Panc1 (cell line): ENCODE data around the gene ZNF414. TPM values are rescaled to one million over a fixed set of nuclear protein-coding genes. Genes with fewer than 3 reads are reported as not detected.

ENCODE experiments used
- ATAC-seq: fragments of 200-7000 bp; cut with Tn5 transposase; 2 replicates; pipeline ENCODE4 v1.9.1; 2020; ENCODE audit warnings: mild to moderate bottlenecking, moderate library complexity
- BruUV-seq: library from RNA; stranded (reverse); fragments of 400-500 nt; replicated peaks from 2 replicates; lab custom pipeline; 2021; lab: Mats Ljungman, UMichigan
- CTCF ChIA-PET: fragments of 300-600 bp; sonication (Branson Sonifier 250); formaldehyde crosslinking; loops from one replicate; lab custom pipeline; 2022; ENCODE audit warnings: antibody characterized with exemption; lab: Charles Lee
- POLR2A ChIA-PET: fragments of 300-600 bp; sonication (Branson Sonifier 250); formaldehyde crosslinking; loops from one replicate; lab custom pipeline; 2022; ENCODE audit warnings: antibody characterized with exemption; lab: Charles Lee
- DNase-seq: peaks from one replicate; pipeline ENCODE4 v3.0.0-alpha.2; 2010; ENCODE audit warnings: low read depth, low spot score
- H3K27ac ChIP-seq: 2 replicates; pipeline ENCODE4 v1.5.1; 2011; ENCODE audit warnings: mild to moderate bottlenecking, low read length, inconsistent platforms
- H3K27me3 ChIP-seq: fragments of 200-500 bp; sonication (Bioruptor generic); 2 replicates; pipeline ENCODE4 v1.6.0; 2014; ENCODE audit warnings: low read length, inconsistent platforms; ENCODE audit not compliant: control insufficient read depth, insufficient read depth
- H3K36me3 ChIP-seq: fragments of 200-500 bp; sonication (Bioruptor generic); 2 replicates; pipeline ENCODE4 v1.5.1; 2014; ENCODE audit warnings: inconsistent platforms, mild to moderate bottlenecking, low read length, moderate library complexity; ENCODE audit not compliant: control insufficient read depth, insufficient read depth
- H3K4me1 ChIP-seq: 2 replicates; pipeline ENCODE4 v1.5.1; 2011; ENCODE audit warnings: inconsistent platforms, mild to moderate bottlenecking, low read length, moderate library complexity; ENCODE audit not compliant: control insufficient read depth, insufficient read depth
- H3K4me3 ChIP-seq, 2 experiments: 2 replicates each; pipeline ENCODE4 v1.5.1; 2011 to 2012; ENCODE audit warnings: low read depth in 2 of 2, low read length in 2 of 2, mild to moderate bottlenecking in 2 of 2, inconsistent platforms in 1 of 2, moderate library complexity in 1 of 2
- H3K9me3 ChIP-seq: fragments of 200-500 bp; sonication (Bioruptor generic); 2 replicates; pipeline ENCODE4 v1.5.1; 2014; ENCODE audit warnings: low read depth, mild to moderate bottlenecking, inconsistent platforms, low read length, moderate library complexity; ENCODE audit not compliant: control insufficient read depth, insufficient read depth
- POLR2AphosphoS5 ChIP-seq: IDR thresholded peaks from 2 replicates; pipeline ENCODE4 v1.6.1; 2012; ENCODE audit warnings: mild to moderate bottlenecking, low read depth, low read length, moderate library complexity
- SIN3A ChIP-seq: IDR thresholded peaks from 2 replicates; pipeline ENCODE4 v1.6.1; 2012; ENCODE audit warnings: low read depth, mild to moderate bottlenecking, low read length, moderate library complexity, borderline replicate concordance; ENCODE audit not compliant: insufficient read depth
- TCF7L2 ChIP-seq: IDR thresholded peaks from 2 replicates; pipeline ENCODE4 v1.6.1; 2011; ENCODE audit warnings: mild to moderate bottlenecking, low read depth, low read length, inconsistent platforms
- in situ Hi-C: cut with HindIII; loops from 2 replicates; pipeline ENCODE4 v1.10.0; 2016; ENCODE audit warnings: low sequenced_read_pairs, low pct_unique_long_range_greater_than_20kb
- intact Hi-C: fragments of 100-400 bp; cut with micrococcal nuclease; formaldehyde crosslinking; loops from one replicate; pipeline ENCODE4 v1.10.0; 2022; ENCODE audit not compliant: unreplicated experiment
- total RNA-seq: library from RNA; stranded (reverse); gene quantifications from one replicate; pipeline ENCODE4 v1.2.1, GENCODE V29; 2021; ENCODE audit not compliant: unreplicated experiment
- TF ChIP-seq, protein P1 (sequence below), 2 experiments: IDR thresholded peaks; 2 replicates each; pipeline ENCODE4 v1.6.1; 2011 to 2012; ENCODE audit warnings: low read depth in 2 of 2, control low read depth in 1 of 2, low read length in 1 of 2, mild to moderate bottlenecking in 1 of 2, moderate library complexity in 1 of 2; ENCODE audit not compliant: insufficient read depth in 1 of 2
- TF ChIP-seq, protein P2 (sequence below): fragments of 450-650 bp; IDR thresholded peaks from 2 replicates; pipeline ENCODE4 v1.5.1; 2017; ENCODE audit warnings: mild to moderate bottlenecking

The ZNF414 gene
- total RNA-seq, 1 experiment from 2014 or later = 37.1 TPM

- H3K27me3 ChIP-seq = no peaks in the 10 kb centered on the region
- H3K9me3 ChIP-seq = no peaks in the 10 kb centered on the region
- in situ Hi-C loops = no loop called here
- no peaks in the 10 kb centered on the region for H3K4me1 ChIP-seq
- H3K4me3 ChIP-seq = no peak overlapping the region
- intact Hi-C loops = no loop called here
- H3K27ac ChIP-seq = no peak overlapping the region
- no peak for DNase-seq
- no peak for TF ChIP-seq POLR2AphosphoS5
- TF ChIP-seq, protein P1, sequence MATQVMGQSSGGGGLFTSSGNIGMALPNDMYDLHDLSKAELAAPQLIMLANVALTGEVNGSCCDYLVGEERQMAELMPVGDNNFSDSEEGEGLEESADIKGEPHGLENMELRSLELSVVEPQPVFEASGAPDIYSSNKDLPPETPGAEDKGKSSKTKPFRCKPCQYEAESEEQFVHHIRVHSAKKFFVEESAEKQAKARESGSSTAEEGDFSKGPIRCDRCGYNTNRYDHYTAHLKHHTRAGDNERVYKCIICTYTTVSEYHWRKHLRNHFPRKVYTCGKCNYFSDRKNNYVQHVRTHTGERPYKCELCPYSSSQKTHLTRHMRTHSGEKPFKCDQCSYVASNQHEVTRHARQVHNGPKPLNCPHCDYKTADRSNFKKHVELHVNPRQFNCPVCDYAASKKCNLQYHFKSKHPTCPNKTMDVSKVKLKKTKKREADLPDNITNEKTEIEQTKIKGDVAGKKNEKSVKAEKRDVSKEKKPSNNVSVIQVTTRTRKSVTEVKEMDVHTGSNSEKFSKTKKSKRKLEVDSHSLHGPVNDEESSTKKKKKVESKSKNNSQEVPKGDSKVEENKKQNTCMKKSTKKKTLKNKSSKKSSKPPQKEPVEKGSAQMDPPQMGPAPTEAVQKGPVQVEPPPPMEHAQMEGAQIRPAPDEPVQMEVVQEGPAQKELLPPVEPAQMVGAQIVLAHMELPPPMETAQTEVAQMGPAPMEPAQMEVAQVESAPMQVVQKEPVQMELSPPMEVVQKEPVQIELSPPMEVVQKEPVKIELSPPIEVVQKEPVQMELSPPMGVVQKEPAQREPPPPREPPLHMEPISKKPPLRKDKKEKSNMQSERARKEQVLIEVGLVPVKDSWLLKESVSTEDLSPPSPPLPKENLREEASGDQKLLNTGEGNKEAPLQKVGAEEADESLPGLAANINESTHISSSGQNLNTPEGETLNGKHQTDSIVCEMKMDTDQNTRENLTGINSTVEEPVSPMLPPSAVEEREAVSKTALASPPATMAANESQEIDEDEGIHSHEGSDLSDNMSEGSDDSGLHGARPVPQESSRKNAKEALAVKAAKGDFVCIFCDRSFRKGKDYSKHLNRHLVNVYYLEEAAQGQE (IDR thresholded peaks at IDR 0.05; ENCODE audit: insufficient read depth in 1 of 2, low read depth in 2 of 2, low read length in 1 of 2) = no peak
- H3K36me3 ChIP-seq = no peaks in the 10 kb centered on the region
- CTCF ChIA-PET = no interaction called here
- BruUV-seq = no TSS peak
- POLR2A ChIA-PET = no interaction called here
- ATAC-seq = no peak
Measured at GRCh38 chr19:8536282-8536681, 22.3 kb upstream of the ZNF414 start.

DNA sequence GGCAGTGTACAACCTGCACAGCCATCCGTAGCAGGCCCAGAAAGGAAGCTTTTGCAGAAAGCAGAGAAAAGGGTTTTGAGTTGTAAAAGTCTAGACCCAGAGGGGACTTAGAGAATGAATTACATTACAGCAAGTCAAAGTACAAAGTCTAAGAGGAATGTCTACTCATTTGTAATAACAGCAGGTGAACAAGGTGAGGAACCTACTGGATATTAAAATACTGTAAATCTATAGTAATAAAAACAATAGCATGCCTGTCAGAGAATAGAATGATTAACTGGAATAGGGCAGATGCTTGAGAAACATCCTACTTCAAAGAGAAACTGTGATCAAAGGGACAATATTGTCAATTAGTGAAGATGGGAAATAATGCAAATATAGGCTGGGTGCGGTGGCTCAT, 18.3 kb upstream of the ZNF414 start:
- in situ Hi-C loops (no loop called here), intact Hi-C loops (no loop called here)
- TF ChIP-seq POLR2AphosphoS5 (no peak), TCF7L2 (no peak), SIN3A (no peak)
- TF ChIP-seq, protein P2, sequence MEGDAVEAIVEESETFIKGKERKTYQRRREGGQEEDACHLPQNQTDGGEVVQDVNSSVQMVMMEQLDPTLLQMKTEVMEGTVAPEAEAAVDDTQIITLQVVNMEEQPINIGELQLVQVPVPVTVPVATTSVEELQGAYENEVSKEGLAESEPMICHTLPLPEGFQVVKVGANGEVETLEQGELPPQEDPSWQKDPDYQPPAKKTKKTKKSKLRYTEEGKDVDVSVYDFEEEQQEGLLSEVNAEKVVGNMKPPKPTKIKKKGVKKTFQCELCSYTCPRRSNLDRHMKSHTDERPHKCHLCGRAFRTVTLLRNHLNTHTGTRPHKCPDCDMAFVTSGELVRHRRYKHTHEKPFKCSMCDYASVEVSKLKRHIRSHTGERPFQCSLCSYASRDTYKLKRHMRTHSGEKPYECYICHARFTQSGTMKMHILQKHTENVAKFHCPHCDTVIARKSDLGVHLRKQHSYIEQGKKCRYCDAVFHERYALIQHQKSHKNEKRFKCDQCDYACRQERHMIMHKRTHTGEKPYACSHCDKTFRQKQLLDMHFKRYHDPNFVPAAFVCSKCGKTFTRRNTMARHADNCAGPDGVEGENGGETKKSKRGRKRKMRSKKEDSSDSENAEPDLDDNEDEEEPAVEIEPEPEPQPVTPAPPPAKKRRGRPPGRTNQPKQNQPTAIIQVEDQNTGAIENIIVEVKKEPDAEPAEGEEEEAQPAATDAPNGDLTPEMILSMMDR = no peak
- TF ChIP-seq, protein P1 (IDR thresholded peaks at IDR 0.05; ENCODE audit: insufficient read depth in 1 of 2, low read depth in 2 of 2, low read length in 1 of 2) = no peak
- no peaks in the 10 kb centered on the region for H3K27me3 ChIP-seq
- ATAC-seq (no peak), DNase-seq (no peak)
- no peaks in the 10 kb centered on the region for H3K4me1 ChIP-seq
- H3K36me3 ChIP-seq = no peaks in the 10 kb centered on the region
- no TSS peak for BruUV-seq
- ChIA-PET POLR2A (no interaction called here), CTCF (no interaction called here)
- H3K9me3 ChIP-seq = no peaks in the 10 kb centered on the region
- H3K4me3 ChIP-seq = no peak overlapping the region
- H3K27ac ChIP-seq = no peak overlapping the region
